ENCODE measurements around the gene RIPPLY3. TPM values are rescaled to one million over a fixed set of nuclear protein-coding genes. Genes with fewer than 3 reads are reported as not detected.

RIPPLY3 gene
- total and polyA plus RNA-seq, 8 donors: 0.18 to 0.65 (median 0.50) TPM; not detected in 4

Small RNAs within 50 kb of the gene (small RNA-seq; reads per million reads assigned to genes)
- gene RF00019 (0 reads per million in 4 donors), gene RNU6-696P (0 reads per million in 4 donors)

Other genes with a start within 250 kb of the RIPPLY3 start
- 10 to 100 TPM; 12.5 to 35.1 (median 18.1) TPM for gene HLCS, start 40.0 kb upstream of the RIPPLY3 start, total RNA-seq
- 1 to 10 TPM; 2.3 to 4.8 (median 3.5) TPM for gene HLCS, start 40.0 kb upstream of the RIPPLY3 start, polyA plus RNA-seq
- gene PIGP, start 66.4 kb downstream of the RIPPLY3 start, total RNA-seq: 100 to 1,000 TPM in 1 of 5 donors, 10 to 100 TPM in 2, 1 to 10 TPM in 2; 7.0 to 115 (median 37.9) TPM
- 10 to 100 TPM; 24.7 to 37.9 (median 31.0) TPM for gene PIGP, start 66.4 kb downstream of the RIPPLY3 start, polyA plus RNA-seq
- 100 to 1,000 TPM; 129 to 538 (median 165) TPM for gene TTC3, start 66.6 kb downstream of the RIPPLY3 start, total RNA-seq
- 10 to 100 TPM; 17.5 to 32.4 (median 32.3) TPM for gene TTC3, start 66.6 kb downstream of the RIPPLY3 start, polyA plus RNA-seq

All from stomach (tissue), 8 donors.